NCI-H1436 treated with DMSO at 0.1 percent for 48 hours (cell line): ENCODE data around the gene ESCO1.

ENCODE experiments used
- DNase-seq: peaks from one replicate; lab custom pipeline; 2025; lab: John Stamatoyannopoulos, UW

ESCO1 gene

DNA sequence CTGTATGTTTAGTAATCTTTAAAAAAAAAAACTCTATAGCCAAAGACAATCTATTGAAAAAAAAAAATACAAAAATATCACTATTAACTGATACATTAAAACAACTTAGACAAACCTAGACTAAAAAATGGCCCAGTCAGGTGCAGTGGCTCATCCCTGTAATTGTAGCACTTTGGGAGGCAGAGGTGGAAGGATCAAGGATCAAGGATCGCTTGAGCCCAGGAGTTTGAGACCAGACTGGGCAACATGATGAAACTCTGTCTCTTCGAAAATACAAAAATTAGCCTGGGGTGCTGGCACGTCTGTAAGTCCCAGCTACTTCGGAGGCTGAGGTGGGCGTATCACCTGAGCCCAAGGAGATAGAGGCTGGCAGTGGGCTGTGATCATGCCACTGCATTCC lies 16.1 kb downstream of the ESCO1 start:
- DNase-seq: no peak

DNA sequence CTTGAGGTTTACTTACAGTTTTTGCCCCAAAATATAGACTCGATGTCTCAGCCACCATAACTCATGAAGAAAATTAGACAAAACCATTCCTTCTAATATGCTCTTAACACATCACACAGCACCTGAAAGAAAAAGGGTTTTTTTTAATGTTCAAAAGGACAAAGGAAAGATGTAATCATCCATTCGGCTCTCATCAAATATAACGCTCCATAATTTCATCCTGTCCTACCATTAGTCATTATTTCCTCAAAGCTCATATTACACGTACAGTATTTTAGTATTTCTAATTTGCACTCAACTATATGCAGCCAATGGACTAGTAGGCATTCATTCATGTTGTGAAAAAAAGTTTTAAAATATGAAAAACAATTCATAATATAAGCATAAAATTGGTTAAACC lies 24.8 kb downstream of the ESCO1 start:
- DNase-seq: peak; percentile 15

- no peak for DNase-seq
These were observed 28.7 kb downstream of the ESCO1 start for GRCh38 chr18:21571772-21572171.

- DNase-seq: no peak
These were observed 41.3 kb downstream of the ESCO1 start for GRCh38 chr18:21559195-21559594.

- no peak for DNase-seq
These were observed 42.8 kb downstream of the ESCO1 start for GRCh38 chr18:21557607-21558253.

GRCh38 chr18:21550510-21550970 lies 50.0 kb downstream of the ESCO1 start:
- DNase-seq: no peak

DNA sequence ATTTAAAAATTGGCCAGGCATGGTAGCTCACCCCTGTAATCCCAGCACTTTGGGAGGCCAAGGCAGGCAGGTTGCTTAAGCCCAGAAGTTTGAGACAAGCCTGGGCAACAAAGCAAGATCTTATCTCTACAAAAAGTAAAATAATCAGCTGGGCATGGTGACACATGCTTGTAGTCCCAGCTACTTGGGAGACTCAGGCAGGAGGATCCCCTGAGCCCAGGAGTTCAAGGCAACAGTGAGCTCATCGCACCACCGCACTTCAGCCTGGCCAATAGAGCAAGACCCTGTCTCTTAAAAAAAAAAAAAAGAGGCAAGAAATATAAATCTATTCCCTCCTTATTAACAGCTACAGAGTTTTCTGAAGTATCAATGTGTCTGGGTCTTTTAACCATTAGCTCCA lies 51.9 kb downstream of the ESCO1 start:
- no peak for DNase-seq

- no peak for DNase-seq
These were observed 54.1 kb downstream of the ESCO1 start for GRCh38 chr18:21546423-21546822.

DNA sequence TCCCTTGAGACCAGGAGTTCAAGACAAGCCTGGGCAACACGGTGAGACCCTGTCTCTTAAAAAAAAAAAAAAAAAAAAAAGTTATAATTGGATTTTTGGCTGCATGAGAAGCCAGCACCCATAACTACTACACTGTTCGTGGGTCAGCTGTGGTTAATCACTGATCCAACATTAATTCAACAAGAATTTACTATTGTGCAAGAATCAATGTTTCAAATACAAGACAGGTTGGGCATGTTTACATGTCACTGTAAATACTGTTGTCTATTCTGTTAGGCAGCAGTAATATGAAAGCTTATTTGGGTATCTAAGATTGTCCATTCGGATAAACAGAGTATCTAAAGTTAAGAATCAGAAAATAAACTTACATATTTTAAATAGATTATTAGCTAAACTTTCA lies 62.3 kb downstream of the ESCO1 start:
- no peak for DNase-seq

DNA sequence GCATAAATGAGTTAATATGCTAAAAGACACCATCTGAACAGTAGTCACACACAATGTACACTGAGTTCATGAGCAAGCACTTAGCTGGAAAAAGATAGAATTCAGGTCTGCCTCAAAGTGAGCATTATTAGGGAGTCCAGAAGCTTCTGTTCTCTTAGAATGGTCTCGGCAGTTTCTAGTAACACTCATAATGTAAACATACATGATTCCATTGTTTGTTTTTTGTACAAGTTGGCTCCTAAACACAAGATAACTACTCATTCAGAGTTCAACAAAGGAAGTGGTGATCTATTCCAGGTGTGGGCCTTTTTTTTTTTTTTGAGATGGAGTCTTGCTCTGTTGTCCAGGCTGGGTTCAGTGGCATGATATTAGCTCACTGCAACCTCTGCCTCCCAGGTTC lies 66.2 kb downstream of the ESCO1 start:
- no peak for DNase-seq

- DNase-seq: no peak
These were observed 74.0 kb downstream of the ESCO1 start for GRCh38 chr18:21526463-21526862.

DNA sequence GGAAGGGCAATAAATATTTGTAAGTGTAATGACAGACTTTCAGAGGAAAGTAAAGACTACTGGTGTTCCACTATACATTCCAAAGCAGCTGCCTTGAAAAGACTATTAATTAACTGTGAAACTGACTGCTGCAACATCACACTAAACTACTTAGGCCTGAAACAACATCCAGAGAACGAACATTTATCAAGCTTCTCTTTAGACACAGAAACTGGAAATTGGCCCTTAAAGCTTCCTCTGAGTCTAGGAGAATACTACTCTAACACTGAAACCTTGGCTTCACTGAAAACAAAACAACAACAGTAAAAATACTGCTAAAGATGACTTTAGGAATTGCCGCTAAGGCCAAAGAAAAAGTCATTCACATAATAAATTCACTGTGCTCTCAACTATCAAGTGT lies 74.6 kb downstream of the ESCO1 start:
- DNase-seq: no peak

DNA sequence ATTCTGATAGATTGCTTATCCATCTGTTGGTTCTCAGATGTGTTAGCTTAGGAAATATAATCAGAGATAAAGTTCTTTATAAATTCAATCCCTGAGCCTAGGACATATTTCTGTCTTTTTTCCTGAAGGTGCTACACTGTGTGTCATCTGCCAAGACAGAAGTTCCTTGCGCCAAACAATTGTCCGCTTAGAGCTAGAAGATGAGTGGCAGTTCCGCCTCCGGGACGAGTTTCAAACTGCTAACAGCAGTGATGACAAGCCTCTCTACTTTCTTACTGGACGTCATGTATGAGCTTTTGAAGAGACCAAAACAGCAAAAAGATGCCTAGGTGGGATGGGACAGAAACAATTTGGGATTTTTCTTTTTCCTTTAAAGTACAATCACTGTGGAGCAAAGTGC lies 78.0 kb downstream of the ESCO1 start:
- DNase-seq: no peak

DNA sequence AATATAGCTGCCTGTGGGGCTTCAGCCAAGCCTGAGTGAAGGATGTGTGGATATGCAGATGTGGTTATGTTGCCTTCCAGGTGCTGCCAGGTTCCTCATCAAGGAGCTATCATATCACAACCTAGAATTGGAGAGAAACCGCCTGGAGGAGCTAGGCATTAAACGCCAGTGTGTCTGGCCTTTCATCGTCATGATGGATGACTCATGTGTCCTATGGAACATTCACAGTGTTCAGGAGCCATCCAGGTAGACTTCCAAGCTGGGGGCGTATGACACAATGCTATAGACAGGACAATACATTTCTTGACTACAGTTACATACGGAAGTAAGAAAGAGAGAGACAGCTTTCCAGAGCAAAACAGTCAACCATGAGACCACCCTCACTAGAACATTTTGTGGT lies 86.8 kb downstream of the ESCO1 start:
- DNase-seq: no peak

DNA sequence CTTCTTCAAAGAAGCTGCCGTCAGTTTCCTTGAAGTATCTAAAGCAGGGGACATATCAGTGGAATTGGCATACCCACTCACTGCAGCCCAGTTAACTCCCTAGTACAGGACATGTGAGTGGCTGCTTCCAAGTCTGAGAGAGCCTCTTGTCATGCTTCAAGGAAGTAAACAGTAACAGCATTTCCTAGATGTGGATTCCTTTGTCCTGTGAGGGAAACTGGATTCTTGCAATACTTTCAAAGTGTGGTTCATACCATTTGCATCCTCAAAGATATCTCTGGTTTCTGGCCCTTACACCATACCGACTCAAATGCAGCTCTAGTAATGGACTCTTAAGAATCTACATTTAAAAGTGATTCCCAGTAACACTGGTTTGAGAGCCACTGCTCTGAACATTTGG lies 87.2 kb downstream of the ESCO1 start:
- no peak for DNase-seq

DNA sequence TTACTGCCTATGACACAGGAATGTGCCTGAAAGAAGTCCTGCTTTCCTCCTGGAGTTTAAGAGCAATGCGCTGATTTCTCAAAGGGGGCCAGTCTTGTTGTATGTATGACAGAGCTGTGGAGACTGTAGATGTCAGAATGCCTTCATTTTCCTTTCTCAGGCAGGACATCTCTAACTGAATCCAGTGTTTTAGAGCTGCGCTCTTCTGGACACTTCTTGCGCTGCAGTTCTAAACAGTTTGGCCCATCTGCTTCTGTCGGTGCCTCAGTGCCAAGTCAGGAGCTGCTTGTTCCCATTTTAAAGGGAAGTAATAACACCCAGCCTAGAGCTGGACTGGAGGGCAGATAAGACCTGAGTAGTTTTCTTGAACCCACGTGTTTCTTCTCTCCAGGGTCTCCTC lies 91.4 kb downstream of the ESCO1 start:
- DNase-seq: no peak

GRCh38 chr18:21507913-21508701 lies 92.4 kb downstream of the ESCO1 start:
- DNase-seq: no peak

DNA sequence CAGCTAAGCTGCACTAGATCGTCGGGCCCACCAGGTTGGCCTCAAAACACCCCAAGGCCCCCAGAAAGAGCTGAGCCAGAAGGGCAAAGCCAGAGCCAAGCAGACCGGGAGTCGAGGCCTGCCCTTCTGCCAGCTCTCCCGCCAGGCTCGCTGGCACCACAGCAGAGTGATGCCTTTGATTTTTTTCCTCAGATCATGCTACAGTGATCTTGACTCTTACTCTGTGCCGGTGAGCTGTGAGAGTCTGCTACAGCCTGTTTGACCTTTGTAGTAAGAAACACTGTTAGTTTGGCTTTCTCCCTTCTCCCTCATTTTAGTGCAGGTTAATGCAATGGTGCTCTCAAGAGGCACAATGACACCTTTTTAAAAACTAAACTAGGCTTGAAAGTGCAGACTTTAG lies 97.8 kb downstream of the ESCO1 start:
- DNase-seq: no peak

GRCh38 chr18:21499997-21500396 lies 100.5 kb downstream of the ESCO1 start:
- no peak for DNase-seq

DNA sequence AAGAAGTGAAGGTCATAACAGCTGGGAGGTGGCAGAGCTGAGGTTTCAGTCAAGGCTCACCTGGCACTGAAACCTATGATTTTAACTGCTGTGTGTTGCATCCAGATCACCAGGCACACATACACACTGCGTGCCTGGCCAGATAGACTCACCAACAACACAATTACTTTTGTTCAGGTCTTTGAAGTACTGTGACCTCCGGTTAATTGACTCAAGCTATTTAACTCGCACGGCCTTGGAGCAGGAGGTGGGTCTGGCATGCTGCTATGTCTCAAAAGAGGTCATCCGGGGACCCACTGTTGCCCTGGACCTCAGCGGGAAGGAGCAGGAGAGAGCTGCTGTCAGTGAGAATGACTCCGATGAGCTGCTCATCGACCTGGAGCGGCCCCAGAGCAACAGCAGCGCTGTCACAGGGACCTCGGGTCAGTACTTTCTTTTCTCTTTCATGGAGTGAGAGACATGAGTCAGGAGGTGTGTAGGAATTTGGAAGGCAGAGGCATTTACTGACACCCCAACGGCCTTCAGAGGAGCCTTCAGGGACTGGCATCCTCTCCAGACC lies 104.1 kb downstream of the ESCO1 start:
- no peak for DNase-seq

- no peak for DNase-seq
These were observed 109.8 kb downstream of the ESCO1 start for GRCh38 chr18:21490748-21491147.

GRCh38 chr18:21489919-21490495 lies 110.5 kb downstream of the ESCO1 start:
- DNase-seq: no peak

- DNase-seq: no peak
These were observed 111.3 kb downstream of the ESCO1 start for GRCh38 chr18:21489119-21489750.
